NCI-H2107 treated with DMSO at 0.1 percent for 48 hours (cell line): Measurements from ENCODE around the gene LLGL1.

Experiments used
- DNase-seq: peaks from one replicate; lab custom pipeline; 2025; ENCODE audit not compliant: unreplicated experiment; lab: John Stamatoyannopoulos, UW

The LLGL1 gene

DNA sequence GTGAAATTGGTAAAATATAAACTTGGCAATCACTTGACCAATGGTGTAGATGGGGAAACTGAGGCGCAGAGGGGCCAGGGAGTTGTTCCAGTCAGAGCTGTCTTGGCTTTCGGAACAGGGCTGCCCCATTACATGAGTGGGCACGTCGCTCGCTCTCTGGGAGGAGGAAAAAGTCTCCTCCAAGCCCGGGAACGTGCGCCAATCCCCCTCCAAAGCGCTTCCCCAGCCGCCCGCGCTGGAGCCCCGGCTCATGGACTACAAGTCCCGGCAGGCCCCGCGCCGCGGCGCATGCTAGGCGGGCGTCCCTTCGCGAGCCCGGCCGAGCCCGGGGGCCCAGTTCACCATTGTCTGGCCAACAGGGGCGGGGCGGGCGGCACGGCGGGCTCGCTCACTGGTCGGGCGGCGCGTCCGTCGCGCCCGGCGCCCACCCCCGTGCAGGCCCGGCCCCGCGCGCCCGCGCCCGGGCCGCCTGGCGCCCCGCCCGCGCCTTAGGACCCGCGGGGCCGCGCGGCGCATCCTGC, at the start of gene LLGL1:
Gene LLGL1, plus strand, starts transcription at position 515 of the 521 bp plus-strand sequence. CDS start 48 bp downstream, outside the sequence.
- DNase-seq: peak; percentile 7

DNA sequence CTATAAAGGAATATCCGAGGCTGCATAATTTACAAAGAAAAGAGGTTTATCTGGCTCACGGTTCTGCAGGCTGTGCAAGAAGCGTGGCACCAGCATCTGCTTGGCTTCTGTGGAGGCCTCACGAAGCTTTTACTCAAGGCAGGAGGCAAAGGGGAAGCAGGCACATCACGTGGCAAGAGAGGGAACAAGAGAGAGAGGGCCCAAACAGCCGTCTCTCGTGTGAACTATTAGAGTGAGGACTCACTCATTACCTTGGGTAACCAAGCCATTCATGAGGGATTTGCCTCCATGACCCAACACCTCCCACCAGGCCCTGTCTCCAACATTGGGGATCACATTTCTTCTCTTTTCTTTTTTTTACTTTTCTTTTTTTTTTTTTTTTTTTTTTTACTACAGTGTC, 49.3 kb upstream of the LLGL1 start:
- no peak for DNase-seq

DNA sequence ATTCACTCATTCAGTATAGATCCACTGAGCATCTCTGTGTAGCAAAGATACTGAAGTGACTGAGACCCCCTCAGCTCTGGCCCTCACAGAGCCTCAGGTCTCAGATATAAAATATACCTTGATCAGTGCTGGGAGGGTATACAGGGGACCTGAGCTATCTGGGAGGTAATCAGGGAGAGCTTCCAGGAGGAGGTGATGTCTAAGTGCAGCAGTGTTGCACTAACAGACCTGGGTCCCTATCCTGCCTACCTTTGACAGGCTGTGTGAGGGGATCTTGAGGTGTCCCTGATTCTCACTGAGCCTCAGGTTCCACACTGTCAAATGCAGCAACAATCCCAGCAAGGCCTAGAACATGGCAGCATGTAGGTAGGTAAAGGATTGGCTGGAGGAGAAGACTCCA, 48.3 kb upstream of the LLGL1 start:
- no peak for DNase-seq

DNA sequence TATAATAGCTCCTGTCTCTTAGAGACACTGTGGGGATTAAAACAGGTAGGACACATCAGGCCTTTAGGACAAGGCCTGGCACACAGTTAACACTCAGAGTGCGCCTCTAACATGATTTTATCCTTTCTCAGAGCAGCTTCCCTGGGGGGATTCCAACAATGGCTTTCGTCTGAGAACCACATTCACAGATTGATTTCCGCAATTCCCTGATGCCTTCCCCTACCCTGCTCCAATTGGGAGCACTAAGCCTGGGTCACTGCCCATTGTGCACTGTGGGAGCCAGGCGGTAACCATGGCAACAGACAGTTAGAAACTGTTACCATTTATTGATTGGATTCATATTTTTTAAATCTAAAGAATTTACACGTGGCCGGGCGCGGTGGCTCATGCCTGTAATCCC, 47.7 kb upstream of the LLGL1 start:
- no peak for DNase-seq

DNA sequence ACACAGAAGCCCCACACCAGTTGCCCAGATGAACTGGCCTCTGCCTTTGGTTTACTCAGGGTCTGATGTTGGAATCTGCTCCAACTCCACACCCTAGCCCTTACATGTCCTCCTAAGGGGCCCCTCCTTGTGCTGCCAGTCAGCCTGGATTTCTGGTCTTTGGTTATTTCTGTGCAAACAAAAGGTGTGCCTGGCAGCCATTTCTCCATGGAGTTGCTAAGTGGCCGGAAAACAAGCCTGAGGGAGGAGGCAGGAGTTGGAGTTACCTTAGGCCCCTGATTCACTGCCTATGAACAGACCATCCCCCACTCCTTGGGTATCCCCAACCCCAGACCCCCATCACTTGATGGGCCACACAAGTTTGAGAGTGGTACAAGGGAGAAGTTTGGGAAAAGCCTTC, 46.2 kb upstream of the LLGL1 start:
- DNase-seq: no peak

DNA sequence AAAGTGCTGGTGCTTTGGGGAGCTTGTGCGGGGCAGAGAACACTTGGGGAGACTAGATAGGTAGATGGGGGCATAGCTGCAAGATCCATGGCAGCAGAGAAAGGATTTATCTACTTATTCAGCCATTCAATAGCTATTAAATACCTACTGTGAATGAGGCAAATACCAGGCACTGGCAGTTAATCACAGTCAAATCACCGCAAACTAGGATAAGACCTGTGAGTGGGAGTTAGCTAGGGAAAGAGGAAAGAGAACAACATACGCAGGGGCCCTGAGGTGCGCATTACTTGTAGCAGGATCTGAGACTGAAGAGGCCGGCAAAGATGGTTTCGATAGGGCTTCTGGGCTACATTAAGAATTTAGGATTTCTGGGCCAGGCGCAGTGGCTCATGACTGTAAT, 45.6 kb upstream of the LLGL1 start:
- no peak for DNase-seq

DNA sequence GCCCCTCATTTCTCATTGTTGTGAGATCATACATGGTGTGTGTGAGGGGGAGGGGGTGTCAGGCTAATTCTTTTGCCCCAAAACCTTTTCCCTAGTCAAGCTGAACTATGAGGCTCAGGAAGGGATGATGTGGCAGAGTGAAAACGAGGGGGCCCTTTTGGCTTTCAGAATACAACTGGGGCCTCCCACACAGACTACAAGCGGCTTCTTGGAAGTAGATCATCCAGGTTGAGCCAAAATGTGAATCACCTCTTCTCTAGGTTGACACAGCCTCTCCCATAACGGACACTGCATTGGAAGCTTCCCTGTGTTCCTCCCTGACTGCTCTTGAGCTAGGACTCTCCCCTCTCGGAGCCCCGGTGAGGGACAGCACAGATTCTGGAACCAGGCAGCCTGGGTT, 44.1 kb upstream of the LLGL1 start:
- no peak for DNase-seq

DNA sequence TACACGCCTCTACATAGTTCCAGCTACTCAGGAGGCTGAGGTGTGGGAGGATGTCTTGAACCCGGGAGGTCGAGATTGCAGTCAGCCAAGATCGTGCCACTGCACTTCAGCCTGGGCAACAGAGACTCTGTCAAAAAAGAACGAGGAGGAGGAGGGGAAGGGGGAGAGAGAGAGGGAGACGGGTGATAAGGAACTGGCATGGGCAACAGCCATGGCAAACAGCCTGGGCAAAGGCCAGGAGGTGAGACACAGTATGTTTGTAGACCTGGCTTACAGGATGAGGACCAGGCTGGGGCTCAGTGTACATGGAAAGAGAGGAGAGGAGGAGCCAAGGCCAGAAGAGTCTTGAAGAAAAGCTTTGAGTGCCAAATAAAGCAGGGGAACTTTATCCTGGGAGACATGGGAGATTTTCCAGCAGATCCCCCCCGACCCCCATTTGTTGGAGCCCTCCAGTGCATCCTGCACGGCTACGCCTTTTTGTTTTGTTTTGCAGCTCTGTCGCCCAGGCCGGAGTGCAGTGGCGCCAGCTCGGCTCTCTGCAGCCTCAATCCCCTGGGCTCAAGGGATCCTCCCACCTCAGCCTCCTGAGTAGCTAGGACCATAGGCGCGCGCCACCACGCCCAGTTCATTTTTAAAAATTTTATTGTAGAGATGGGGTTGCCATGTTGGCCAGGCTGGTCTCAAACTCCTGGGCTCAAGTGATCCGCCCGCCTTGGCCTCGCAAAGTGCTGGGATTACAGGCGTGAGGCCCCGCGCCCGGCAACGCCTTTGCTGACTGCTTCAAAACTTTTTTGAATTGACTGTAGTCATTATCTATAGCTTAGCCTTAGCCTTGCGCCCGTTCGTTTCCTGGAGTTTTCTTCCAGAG, 43.1 kb upstream of the LLGL1 start:
- DNase-seq: no peak

DNA sequence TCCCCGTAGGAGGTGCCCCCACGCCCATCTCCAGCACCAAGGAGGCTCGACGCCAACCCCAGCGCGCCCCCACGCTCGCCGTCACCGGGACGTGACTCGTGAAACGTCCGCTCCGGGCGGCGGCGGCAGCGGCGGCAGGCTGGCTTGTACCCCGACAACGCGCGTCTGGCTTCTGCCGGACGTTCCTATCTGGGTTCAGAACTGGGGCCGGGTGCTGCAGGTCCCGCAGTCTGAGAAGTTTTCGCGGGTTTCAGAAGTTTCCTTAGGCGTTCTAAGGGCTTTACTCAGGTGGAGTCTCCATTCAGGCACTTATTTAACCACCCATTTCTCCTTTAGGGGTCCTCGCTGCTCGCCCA, 42.5 kb upstream of the LLGL1 start:
- no peak for DNase-seq

DNA sequence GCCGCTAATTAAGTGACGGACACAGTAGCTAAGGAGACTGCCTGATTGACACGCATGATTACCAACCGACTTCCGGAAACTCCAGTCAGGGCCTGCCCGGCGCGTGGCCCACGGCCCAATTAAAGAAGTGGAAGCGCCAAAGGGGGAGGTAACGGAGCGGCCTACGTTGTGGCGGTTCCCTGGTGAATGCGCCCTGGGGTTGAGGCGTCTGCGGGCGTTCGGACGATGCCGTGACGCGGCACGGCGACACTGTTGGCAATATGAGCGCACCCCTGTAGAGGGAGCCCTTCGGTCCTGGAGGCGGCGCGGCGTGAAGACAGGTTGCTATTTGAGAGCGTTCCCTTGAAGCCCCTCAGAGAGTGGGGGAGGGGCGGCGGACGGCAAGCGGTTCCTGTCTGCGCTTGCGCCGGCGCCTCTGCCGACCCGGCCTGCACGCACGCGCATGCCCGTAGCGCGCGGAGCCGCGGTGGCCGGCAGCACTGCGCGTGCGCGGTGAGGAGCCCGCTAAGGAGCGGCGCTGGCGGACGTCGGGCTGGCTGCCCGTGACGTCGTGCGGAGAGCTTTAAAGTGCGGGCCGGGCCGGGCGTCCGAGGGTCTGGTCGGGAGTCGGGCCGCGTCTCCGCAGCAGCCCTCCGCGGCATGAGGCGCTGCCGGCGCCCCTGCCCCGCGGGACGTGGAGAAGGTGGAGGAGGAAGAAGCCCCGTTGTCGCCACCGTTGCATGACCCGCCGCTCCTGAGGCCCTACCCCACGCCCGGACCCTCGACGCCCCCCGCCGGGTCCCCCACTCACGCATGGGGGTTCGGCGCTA, 41.9 kb upstream of the LLGL1 start, which contains the start of gene ALKBH5:
Gene ALKBH5, plus strand, starts transcription at position 495 of the 809 bp plus-strand sequence. CDS start 416 bp downstream, outside the sequence.
- peak; percentile 87 for DNase-seq

DNA sequence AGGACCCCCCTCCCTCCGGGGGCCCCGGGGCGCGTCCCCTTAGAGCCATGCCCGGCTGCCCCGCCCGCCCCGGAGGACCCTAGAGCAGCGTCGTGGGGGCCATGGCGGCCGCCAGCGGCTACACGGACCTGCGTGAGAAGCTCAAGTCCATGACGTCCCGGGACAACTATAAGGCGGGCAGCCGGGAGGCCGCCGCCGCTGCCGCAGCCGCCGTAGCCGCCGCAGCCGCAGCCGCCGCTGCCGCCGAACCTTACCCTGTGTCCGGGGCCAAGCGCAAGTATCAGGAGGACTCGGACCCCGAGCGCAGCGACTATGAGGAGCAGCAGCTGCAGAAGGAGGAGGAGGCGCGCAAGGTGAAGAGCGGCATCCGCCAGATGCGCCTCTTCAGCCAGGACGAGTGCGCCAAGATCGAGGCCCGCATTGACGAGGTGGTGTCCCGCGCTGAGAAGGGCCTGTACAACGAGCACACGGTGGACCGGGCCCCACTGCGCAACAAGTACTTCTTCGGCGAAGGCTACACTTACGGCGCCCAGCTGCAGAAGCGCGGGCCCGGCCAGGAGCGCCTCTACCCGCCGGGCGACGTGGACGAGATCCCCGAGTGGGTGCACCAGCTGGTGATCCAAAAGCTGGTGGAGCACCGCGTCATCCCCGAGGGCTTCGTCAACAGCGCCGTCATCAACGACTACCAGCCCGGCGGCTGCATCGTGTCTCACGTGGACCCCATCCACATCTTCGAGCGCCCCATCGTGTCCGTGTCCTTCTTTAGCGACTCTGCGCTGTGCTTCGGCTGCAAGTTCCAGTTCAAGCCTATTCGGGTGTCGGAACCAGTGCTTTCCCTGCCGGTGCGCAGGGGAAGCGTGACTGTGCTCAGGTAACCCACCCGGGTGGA, 41.0 kb upstream of the LLGL1 start:
- no peak for DNase-seq

DNA sequence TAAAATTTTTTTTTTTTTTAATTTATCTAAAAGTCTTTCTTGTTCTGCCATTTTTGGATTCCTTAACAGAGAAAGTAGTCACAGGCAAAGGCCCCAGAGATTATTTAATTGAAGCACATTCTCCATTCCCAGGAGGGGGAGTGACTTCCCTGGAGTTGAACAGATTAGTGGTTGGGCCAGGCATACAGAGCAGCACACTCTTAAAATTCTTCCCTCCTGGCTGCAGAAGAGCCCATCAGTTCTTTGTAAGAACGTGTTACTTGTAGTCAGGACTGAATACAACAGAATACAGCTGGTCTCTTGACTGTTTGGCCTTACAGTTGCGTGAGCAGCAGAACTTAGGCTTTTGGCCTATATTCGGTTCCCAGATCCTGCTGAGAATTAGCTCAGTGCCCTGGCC, 40.0 kb upstream of the LLGL1 start:
- no peak for DNase-seq

DNA sequence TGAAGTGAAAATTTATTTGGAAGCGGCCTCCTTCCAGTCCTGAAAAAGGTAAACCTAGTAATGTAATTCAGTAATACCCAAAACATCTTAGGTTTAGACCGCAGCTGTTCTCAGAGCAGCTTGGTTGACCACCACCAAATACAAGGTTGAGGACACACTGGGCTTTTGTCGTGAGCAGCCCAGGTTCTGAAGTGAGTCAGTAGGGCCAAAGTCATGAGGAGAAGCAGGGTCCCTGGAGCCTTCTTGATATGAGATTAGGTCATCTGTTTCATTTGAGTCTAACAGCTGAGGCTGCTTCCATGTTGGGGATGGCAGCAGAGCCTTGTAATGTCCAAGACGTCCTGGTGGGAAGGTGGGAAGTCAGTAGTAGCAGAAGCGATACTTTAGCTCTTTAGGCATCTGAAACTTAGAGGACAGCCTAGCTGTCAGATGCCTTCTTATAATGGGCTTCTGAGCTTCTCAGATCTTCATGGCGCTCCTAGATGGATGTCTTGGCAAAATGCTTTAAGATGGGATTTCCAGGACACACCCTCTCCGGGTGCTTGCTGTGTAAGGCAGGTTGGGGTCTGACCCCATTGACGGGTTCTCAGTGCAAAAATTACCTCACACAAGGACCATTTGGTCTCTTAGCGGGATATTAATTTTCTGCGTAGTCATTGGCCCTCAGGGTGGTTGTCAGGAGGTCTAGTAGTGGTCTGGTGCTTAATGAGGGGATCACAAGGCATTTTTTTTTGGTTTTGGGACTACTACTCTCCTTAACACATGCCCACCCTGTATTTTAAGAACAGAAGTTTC, 39.4 kb upstream of the LLGL1 start:
- no peak for DNase-seq

DNA sequence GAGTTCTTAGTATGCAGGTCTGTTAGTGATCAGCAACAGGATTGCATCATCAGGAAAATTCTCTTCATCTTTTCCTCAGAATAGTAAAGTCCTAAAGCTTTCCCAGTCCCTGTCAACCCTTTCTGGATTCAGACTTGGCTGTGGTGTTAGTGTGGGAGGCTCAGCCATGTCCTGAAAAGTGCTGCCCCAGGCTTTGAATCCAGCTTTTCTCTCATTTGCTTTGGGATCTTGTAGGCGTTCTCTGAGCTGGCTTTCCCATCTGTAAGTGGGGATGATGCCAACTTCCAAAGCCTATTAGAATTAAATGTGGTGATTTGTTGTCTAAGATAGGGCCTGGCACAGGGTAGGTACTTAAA, 38.8 kb upstream of the LLGL1 start:
- no peak for DNase-seq

DNA sequence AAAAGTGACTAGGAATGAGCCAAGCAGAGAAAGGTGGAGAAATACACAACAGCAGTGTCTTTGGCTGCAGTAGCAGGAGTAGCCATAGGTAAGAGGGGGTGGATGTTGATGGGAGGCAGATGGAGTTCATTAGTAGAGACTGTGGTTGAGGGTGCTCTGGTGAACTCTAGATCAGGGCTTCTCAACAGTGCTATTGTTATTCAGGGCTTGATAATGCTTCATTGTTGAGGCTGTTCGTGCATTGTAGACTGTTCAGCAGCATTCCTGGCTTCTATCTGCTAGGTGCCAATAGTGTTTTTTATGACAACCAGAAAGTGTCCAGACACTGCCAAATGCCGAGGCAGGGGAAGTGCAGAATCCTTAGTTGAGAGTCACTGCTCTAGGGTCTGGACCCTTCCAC, 38.2 kb upstream of the LLGL1 start:
- no peak for DNase-seq

DNA sequence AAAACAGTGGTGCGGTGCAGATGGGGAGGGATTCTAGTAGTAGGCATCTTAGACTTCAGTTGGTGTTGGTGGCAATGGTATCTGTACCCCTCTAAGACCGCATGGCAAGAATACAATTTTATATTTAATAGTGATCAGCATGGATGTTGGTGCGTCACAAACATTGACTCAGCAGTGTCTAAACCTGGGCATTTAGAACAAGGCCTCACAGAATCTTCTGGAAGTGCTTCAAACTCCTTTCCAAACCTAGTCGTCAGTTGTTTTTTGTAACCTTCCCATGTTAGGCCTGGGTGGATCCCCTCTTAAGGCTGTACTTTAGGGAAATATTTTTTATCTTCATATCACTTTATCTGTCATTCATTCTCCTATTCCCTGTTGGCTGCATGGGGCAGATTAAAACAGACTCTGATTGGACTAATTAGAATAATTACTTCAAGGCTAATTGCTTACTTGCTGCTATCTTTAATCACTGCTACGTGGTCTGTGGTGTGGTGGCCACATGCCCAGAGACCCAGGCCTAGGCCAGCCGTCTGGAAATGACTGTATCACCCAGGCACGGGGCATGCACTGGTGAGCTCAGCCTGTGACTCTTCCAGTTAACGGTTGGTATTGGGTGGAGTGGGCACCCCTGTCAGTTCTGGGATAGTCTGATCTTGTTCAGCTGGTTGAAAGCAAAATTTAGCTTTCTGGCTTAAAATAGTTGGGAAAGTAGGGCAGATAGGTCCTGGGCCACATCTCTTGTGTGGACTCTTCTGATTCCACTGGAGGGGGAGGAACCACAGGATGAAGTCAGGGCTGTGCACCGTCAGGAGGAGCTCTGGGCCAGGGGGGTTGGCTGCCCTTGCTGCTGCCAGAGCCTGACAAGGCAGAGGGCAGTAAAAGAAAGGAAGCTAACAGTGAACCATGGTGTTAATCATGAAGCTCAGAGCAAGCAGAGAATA, 37.3 kb upstream of the LLGL1 start:
- DNase-seq: no peak

DNA sequence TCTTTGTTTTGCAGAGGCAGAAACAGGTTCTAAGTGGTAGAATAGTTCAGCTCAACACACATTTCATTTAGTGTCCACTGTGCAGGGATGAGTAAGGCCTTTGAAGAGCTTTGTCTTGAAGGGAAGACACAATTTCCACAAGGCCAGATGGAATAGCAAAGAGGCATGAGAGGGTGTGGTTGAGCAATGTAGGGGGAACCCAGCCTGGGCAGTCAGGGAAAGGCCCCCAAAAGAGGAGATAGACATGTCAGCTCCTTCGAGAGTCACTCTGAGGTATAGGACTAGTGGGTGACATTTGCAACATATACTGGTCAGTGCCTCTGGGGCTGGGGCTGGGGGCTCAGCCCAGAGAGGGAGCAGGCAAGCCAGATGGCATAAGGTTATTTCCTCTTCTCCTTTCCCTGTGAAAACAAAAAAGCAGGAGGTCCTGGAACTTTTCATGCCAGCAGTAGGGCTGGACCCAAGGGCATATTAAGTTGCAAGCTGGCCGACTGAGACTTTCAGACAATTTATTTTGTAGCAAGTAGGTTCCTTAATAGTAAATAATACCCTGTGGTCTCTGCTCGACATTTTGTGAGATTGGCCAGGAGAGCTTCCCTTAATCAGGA, 34.7 kb upstream of the LLGL1 start:
- DNase-seq: no peak

DNA sequence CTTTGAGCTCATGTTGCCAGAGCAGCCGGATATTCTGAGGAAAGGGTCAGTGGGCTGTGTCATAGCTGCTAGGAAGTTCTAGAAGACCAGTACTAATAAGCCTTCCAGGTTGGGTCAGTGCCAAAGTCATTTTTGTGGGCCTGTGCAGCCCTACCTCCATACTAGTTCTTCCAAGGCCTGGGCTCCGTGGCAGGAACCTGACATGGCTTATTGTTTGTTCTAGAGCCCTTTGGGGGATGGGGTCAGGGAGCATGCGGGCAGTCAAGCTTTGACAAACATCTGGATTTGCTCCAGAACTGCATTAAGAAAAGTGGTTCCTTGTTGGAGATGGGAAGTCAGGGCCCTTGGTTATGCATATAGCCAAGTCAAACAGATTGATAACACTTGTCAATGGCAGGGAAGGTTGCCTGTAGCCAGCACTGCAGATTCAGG, 34.2 kb upstream of the LLGL1 start:
- no peak for DNase-seq

DNA sequence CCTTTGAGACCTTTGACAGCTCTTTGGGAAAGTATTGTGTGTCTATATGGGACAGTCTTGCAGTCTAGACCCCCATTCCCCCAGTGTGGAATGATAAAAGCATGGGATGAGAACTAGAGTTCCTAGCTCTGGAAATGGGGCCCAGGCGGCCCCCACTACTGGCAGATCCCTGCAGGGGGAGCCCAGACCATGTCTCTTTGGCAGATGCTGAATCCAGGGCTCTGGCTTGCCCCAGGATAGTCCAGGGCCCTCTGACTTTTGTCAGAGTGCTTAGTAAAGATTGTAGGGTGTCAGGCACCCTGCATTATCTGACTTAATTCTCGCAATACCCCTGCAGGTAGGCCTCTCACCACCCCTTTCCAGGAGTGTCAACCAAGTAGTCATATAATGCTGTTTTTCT, 33.5 kb upstream of the LLGL1 start:
- no peak for DNase-seq
